SH-SY5Y (cell line): ENCODE data around the gene EMC10.

Experiments used
- GATA2 ChIP-seq: IDR thresholded peaks from 2 replicates; pipeline ENCODE4 v1.6.1; 2011; ENCODE audit warnings: mild to moderate bottlenecking, low read depth, low read length
- GATA3 ChIP-seq: IDR thresholded peaks from 2 replicates; pipeline ENCODE4 v1.6.1; 2011; ENCODE audit warnings: low read depth, mild to moderate bottlenecking, low read length, moderate library complexity

DNA sequence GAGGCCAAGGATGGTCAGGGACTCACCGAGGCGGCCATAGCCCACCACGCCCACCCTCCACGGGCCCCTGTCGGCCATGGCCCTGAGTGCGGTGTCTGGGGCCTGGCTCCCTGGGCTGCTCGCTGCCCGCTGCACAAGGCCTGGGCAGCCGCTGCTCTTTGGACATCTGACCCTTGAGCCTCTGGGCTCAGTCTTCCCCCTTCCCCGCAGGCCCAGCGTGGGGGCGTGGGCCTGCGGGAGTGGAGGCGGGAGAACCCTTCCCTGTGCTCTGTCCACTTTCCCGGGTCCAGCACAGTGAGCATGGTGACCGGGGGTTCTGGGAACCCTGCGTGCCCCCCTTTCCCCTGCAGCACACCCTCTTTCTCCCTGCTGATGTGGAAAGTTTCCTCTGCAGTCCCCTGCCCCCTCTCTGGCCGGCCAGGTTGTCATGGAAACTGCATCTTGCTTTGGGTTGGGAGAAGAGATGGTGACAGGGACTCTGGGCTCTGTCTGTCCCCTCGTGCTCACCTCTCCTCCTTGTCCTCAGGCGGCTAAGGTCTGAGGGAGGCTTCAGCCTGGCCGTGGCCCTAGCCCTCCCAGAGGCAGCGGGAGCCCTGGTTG lies 37.5 kb downstream of the EMC10 start, which contains the start of gene ASPDH:
- no peak for TF ChIP-seq GATA2
- no peak for TF ChIP-seq GATA3
